BE2C (cell line): ENCODE data around the gene ARHGEF11.

ENCODE experiments used
- DNase-seq: peaks from one replicate; pipeline ENCODE4 v3.0.0-alpha.2; 2020
- H3K27me3 ChIP-seq: fragments of 250-450 bp; sonication (Bioruptor Pico); 2 replicates; pipeline ENCODE4 v1.5.1; 2020; ENCODE audit warnings: mild to moderate bottlenecking
- H3K36me3 ChIP-seq: fragments of 250-450 bp; sonication (Bioruptor Pico); 2 replicates; pipeline ENCODE4 v1.5.1; 2020; ENCODE audit warnings: mild to moderate bottlenecking
- H3K4me1 ChIP-seq: fragments of 250-450 bp; sonication (Bioruptor Pico); 2 replicates; pipeline ENCODE4 v1.5.1; 2020
- H3K4me3 ChIP-seq: 2 replicates; pipeline ENCODE4 v1.5.1; 2011; ENCODE audit warnings: low read depth, low read length
- H3K9me3 ChIP-seq: fragments of 250-450 bp; sonication (Bioruptor Pico); 2 replicates; pipeline ENCODE4 v1.5.1; 2020
- CTCF ChIP-seq: IDR thresholded peaks from 2 replicates; pipeline ENCODE4 v1.5.1; 2012; ENCODE audit warnings: mild to moderate bottlenecking, low read depth, low read length

ARHGEF11 gene

DNA sequence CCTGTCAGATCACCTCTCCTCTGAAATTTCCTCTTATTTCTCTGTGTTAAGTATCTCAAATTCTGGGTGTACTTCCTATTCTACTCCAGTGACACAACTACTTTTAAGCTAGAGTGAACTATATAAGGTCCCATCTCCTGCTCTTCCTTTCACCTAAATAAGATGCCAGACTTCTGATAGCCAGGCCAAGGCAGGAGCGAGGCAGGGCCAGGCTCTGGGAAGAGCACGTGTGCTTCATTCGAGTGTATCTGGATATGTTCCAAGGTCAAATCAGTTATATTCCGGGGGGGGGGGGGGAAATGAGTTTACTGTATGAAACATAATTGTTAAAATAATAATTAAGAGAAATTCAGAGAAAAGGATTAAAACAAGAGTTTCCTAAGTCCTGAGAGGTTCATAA, 65.0 kb downstream of the ARHGEF11 start:
- peaks cover 42% of the 10 kb centered on the region for H3K36me3 ChIP-seq
- no peaks in the 10 kb centered on the region for H3K27me3 ChIP-seq
- no peaks in the 10 kb centered on the region for H3K4me1 ChIP-seq
- no peaks in the 10 kb centered on the region for H3K9me3 ChIP-seq
- no peak for DNase-seq
- TF ChIP-seq CTCF, result no peak
- no peak overlapping the region for H3K4me3 ChIP-seq

GRCh38 chr1:156975084-156975483, 70.5 kb downstream of the ARHGEF11 start:
- Histone ChIP-seq H3K36me3 (peaks cover 36% of the 10 kb centered on the region), H3K9me3 (no peaks in the 10 kb centered on the region), H3K27me3 (no peaks in the 10 kb centered on the region), H3K4me1 (no peaks in the 10 kb centered on the region), H3K4me3 (no peak overlapping the region)
- no peak for DNase-seq
- TF ChIP-seq CTCF, result no peak

GRCh38 chr1:156973417-156973816, 72.1 kb downstream of the ARHGEF11 start:
- no peaks in the 10 kb centered on the region for H3K4me1 ChIP-seq
- no peaks in the 10 kb centered on the region for H3K9me3 ChIP-seq
- H3K4me3 ChIP-seq, result no peak overlapping the region
- H3K36me3 ChIP-seq, result peaks cover 34% of the 10 kb centered on the region
- no peak for DNase-seq
- no peaks in the 10 kb centered on the region for H3K27me3 ChIP-seq
- no peak for TF ChIP-seq CTCF

DNA sequence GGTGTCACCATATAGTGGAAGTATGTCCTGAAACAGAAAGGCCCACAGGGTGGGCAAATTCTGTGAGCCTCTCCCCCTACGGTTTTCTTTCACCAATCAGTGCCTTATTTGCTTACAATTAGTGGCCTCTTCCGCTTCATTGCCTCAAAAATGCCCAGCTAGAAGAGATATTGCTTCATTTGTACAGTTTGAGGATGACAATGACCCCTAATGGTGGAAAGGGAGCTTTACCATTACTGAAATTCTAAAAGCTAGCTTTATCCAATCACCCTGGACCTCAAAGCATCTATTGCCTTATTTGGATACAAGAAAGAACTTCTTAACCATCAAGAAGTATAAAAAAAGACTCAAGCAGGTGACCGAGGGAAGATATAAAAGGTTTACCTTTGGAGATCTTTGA, 75.5 kb downstream of the ARHGEF11 start:
- H3K36me3 ChIP-seq, result peaks cover 19% of the 10 kb centered on the region
- DNase-seq, result no peak
- H3K27me3 ChIP-seq, result no peaks in the 10 kb centered on the region
- no peak; the same call in 1 of the 2 replicates for TF ChIP-seq CTCF
- no peaks in the 10 kb centered on the region for H3K9me3 ChIP-seq
- H3K4me3 ChIP-seq, result no peak overlapping the region
- no peaks in the 10 kb centered on the region for H3K4me1 ChIP-seq

DNA sequence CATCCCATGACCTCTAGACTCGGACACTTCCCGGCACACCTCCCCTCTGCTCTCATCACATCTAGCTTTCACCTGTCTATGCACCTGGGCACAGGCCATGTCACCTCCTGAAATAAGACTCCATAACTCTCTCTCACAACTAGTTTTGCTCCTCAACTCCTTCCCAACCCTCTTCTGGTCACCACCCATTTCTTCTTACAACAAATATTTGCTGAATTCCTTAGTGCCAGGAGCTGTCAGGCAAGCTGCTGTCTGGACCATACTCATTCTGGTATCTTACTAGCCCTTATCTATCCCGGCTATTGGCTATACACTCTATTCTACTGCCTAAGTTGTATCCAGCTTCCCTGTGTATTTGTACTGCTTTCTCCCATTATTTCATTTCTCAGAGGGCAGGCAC, 76.0 kb downstream of the ARHGEF11 start:
- no peaks in the 10 kb centered on the region for H3K9me3 ChIP-seq
- peaks cover 18% of the 10 kb centered on the region for H3K36me3 ChIP-seq
- DNase-seq, result no peak
- no peaks in the 10 kb centered on the region for H3K4me1 ChIP-seq
- no peak overlapping the region for H3K4me3 ChIP-seq
- no peaks in the 10 kb centered on the region for H3K27me3 ChIP-seq
- TF ChIP-seq CTCF, result no peak

GRCh38 chr1:156964441-156964840, 81.1 kb downstream of the ARHGEF11 start:
- no peak for DNase-seq
- Histone ChIP-seq H3K36me3 (peaks cover 39% of the 10 kb centered on the region), H3K9me3 (no peaks in the 10 kb centered on the region), H3K4me3 (no peak overlapping the region), H3K4me1 (no peaks in the 10 kb centered on the region), H3K27me3 (no peaks in the 10 kb centered on the region)
- no peak for TF ChIP-seq CTCF
